CD14-positive monocyte (primary cell): Measurements from ENCODE around the gene RDX. TPM values are rescaled to one million over a fixed set of nuclear protein-coding genes. Genes with fewer than 3 reads are reported as not detected.
A peak's percentile ranks its signal among the peaks of the same experiment; 100 is the strongest.

ENCODE experiments used
- DNase-seq, 3 donors: peaks; one replicate each; pipeline ENCODE4 v3.0.0-alpha.2; 2011 to 2022
- H2AFZ ChIP-seq: 2 replicates; pipeline ENCODE4 v1.6.0; 2012; ENCODE audit warnings: mild to moderate bottlenecking, low read depth, low read length, inconsistent platforms; ENCODE audit not compliant: insufficient read depth, poor library complexity, severe bottlenecking
- H3K27ac ChIP-seq, 2 donors: 1 replicate in 1 of 2; 2 replicates in 1 of 2; pipeline ENCODE4 v1.5.1; 2012 to 2013; ENCODE audit warnings: low read length in 2 of 2, control low read depth in 1 of 2, inconsistent platforms in 1 of 2, low read depth in 1 of 2, mild to moderate bottlenecking in 1 of 2
- H3K27me3 ChIP-seq, 2 donors: one replicate each; pipeline versions ENCODE4 v1.6.0 to v1.6.1; 2011 to 2013; ENCODE audit warnings: low read length in 2 of 2; ENCODE audit not compliant: control insufficient read depth in 2 of 2, insufficient read depth in 2 of 2
- H3K36me3 ChIP-seq, 2 donors: replicated peaks in 1 of 2; 1 replicate in 1 of 2; 2 replicates in 1 of 2; pipeline versions ENCODE4 v1.5.1 to v1.6.1; 2012 to 2013; ENCODE audit warnings: low read length in 2 of 2, control low read depth in 1 of 2, inconsistent platforms in 1 of 2, mild to moderate bottlenecking in 1 of 2; ENCODE audit not compliant: insufficient read depth in 2 of 2, control insufficient read depth in 1 of 2
- H3K4me1 ChIP-seq, 2 donors: 1 replicate in 1 of 2; 2 replicates in 1 of 2; pipeline versions ENCODE4 v1.5.1 to v1.6.1; 2012 to 2013; ENCODE audit warnings: low read length in 2 of 2, control low read depth in 1 of 2, inconsistent platforms in 1 of 2, mild to moderate bottlenecking in 1 of 2, moderate library complexity in 1 of 2; ENCODE audit not compliant: insufficient read depth in 2 of 2, control insufficient read depth in 1 of 2
- H3K4me2 ChIP-seq: replicated peaks from 2 replicates; pipeline ENCODE3; 2012; ENCODE audit warnings: low read length, moderate library complexity, mild to moderate bottlenecking; ENCODE audit not compliant: poor library complexity, severe bottlenecking; ENCODE audit errors: extremely low read depth
- H3K4me3 ChIP-seq, 3 experiments: fragments of 200-600 bp in 1 of 3; sonication (generic) in 1 of 3; replicated peaks in 1 of 3; 1 replicate in 2 of 3; 2 replicates in 1 of 3; pipeline ENCODE4 v1.5.1; 2011 to 2013; ENCODE audit warnings: low read length in 3 of 3, mild to moderate bottlenecking in 3 of 3, control low read depth in 2 of 3, low read depth in 2 of 3, inconsistent platforms in 1 of 3, moderate library complexity in 1 of 3
- H3K79me2 ChIP-seq: 2 replicates; pipeline ENCODE4 v1.6.0; 2012; ENCODE audit warnings: mild to moderate bottlenecking, control low read depth, inconsistent platforms, low read length, moderate library complexity; ENCODE audit not compliant: insufficient read depth
- H3K9ac ChIP-seq: 2 replicates; pipeline ENCODE4 v1.6.0; 2017; ENCODE audit warnings: low read length, mild to moderate bottlenecking; ENCODE audit not compliant: insufficient read depth, poor library complexity, severe bottlenecking
- H3K9me3 ChIP-seq, 2 donors: replicated peaks in 1 of 2; 1 replicate in 1 of 2; 2 replicates in 1 of 2; pipeline versions ENCODE4 v1.5.1 to v1.6.1; 2012 to 2013; ENCODE audit warnings: low read length in 2 of 2, control low read depth in 1 of 2; ENCODE audit not compliant: control insufficient read depth in 1 of 2, insufficient read depth in 1 of 2
- H4K20me1 ChIP-seq: 2 replicates; pipeline ENCODE4 v1.6.0; 2012; ENCODE audit warnings: mild to moderate bottlenecking, low read length, control low read depth, moderate library complexity; ENCODE audit not compliant: insufficient read depth
- H3K27ac Mint-ChIP-seq, 7 donors: one replicate each; pipeline ENCODE4 v1.8.0; 2020; ENCODE audit warnings: mild to moderate bottlenecking in 7 of 7, mixed read lengths in 7 of 7, moderate library complexity in 6 of 7, inconsistent platforms in 2 of 7
- H3K27me3 Mint-ChIP-seq, 3 donors: one replicate each; pipeline ENCODE4 v1.8.0; 2021 to 2022; ENCODE audit warnings: low read depth in 3 of 3, mild to moderate bottlenecking in 3 of 3, mixed read lengths in 3 of 3, moderate library complexity in 3 of 3, inconsistent platforms in 1 of 3
- H3K36me3 Mint-ChIP-seq, 2 donors: one replicate each; pipeline ENCODE4 v1.8.0; 2020; ENCODE audit warnings: mixed read lengths in 2 of 2, inconsistent platforms in 1 of 2, mild to moderate bottlenecking in 1 of 2
- H3K4me1 Mint-ChIP-seq: one replicate; pipeline ENCODE4 v1.8.0; 2020; ENCODE audit warnings: mild to moderate bottlenecking, mixed read lengths
- H3K4me3 Mint-ChIP-seq, 2 donors: one replicate each; pipeline ENCODE4 v1.8.0; 2020; ENCODE audit warnings: mild to moderate bottlenecking in 2 of 2, mixed read lengths in 2 of 2, moderate library complexity in 1 of 2
- H3K9me3 Mint-ChIP-seq, 7 donors: one replicate each; pipeline ENCODE4 v1.8.0; 2020 to 2022; ENCODE audit warnings: mixed read lengths in 7 of 7, mild to moderate bottlenecking in 6 of 7, moderate library complexity in 6 of 7, inconsistent platforms in 2 of 7
- CTCF ChIP-seq: fragments of 200-600 bp; IDR thresholded peaks from one replicate; pipeline ENCODE4 v1.8.0; 2022; ENCODE audit warnings: antibody characterized with exemption, mild to moderate bottlenecking
- WGBS: methylation state at CpG from one replicate; pipeline ENCODE4 v1.1.5; 2013; ENCODE audit warnings: missing lambda C conversion rate; ENCODE audit not compliant: insufficient coverage; 5-methylcytosine and 5-hydroxymethylcytosine counted together
- intact Hi-C, 2 donors: fragments of 100-400 bp; cut with micrococcal nuclease; formaldehyde crosslinking; loops; one replicate each; pipeline versions ENCODE4 v1.15.0 to v1.15.1; 2023
- polyA plus RNA-seq, 3 donors: library from polyadenylated mRNA; depleted of rRNA in 1 of 3; unstranded in 2 of 3; stranded (reverse) in 1 of 3; fragments of 300-500 nt in 2 of 3; fragments of >200 nt in 1 of 3; fragmentation: Illumina TruSeq in 2 of 3; gene quantifications; 1 replicate in 2 of 3; 2 replicates in 1 of 3; pipeline ENCODE4 v1.2.3, GENCODE V29; 2012 to 2021

The RDX gene
- polyA plus RNA-seq, 3 donors, result 11.9 to 22.0 (median 20.9) TPM

GRCh38 chr11:110200241-110200640, 96.2 kb downstream of the RDX start:
- Histone ChIP-seq H2AFZ (no peak overlapping the region), H3K4me2 (no peak overlapping the region), H3K4me1 (no peaks in the 10 kb centered on the region), H3K4me3 (no peak overlapping the region), H3K27me3 (no peaks in the 10 kb centered on the region), H4K20me1 (no peaks in the 10 kb centered on the region), H3K36me3 (no peaks in the 10 kb centered on the region), H3K9me3 (no peaks in the 10 kb centered on the region), H3K9ac (no peak overlapping the region), H3K79me2 (no peaks in the 10 kb centered on the region), H3K27ac (no peak overlapping the region)
- H3K27ac Mint-ChIP-seq, result no peak overlapping the region
- no CpG with 5 or more reads among the region's 6 CpGs for WGBS
- H3K4me3 Mint-ChIP-seq, result no peak overlapping the region
- no peaks in the 10 kb centered on the region for H3K9me3 Mint-ChIP-seq
- no peak for TF ChIP-seq CTCF
- H3K27me3 Mint-ChIP-seq, result peaks cover 0 to 3% (median 0%) of the 10 kb centered on the region in 3 donors
- peaks cover 2% of the 10 kb centered on the region for H3K4me1 Mint-ChIP-seq
- DNase-seq, result no peak
- no peaks in the 10 kb centered on the region for H3K36me3 Mint-ChIP-seq
- intact Hi-C loops, result loop anchor here (2.0 to 10.0 kb wide), 5 partner anchors 177 to 1035 kb away; no protein-coding TSS in a partner anchor

GRCh38 chr11:110199184-110199981, 97.0 kb downstream of the RDX start:
- Histone ChIP-seq H3K27me3 (no peaks in the 10 kb centered on the region), H3K4me2 (no peak overlapping the region)
- no peaks in the 10 kb centered on the region for H3K36me3 Mint-ChIP-seq

More at GRCh38 chr11:110199184-110199981, 97.0 kb downstream of the RDX start:
- Mint-ChIP-seq H3K9me3 (no peaks in the 10 kb centered on the region), H3K27ac (peak overlapping the region in 1 of 7 donors; percentile 52), H3K27me3 (peaks cover 0 to 3% (median 0%) of the 10 kb centered on the region in 3 donors), H3K4me3 (no peak overlapping the region), H3K4me1 (peaks cover 3% of the 10 kb centered on the region)
- no peak overlapping the region for H2AFZ ChIP-seq
- no peak overlapping the region for H3K27ac ChIP-seq
- H4K20me1 ChIP-seq, result no peaks in the 10 kb centered on the region
- no peaks in the 10 kb centered on the region for H3K79me2 ChIP-seq
- no peaks in the 10 kb centered on the region for H3K36me3 ChIP-seq
- intact Hi-C loops, result no loop called here
- no peak overlapping the region for H3K9ac ChIP-seq
- TF ChIP-seq CTCF, result no peak
- no peak for DNase-seq
- no peaks in the 10 kb centered on the region for H3K4me1 ChIP-seq
- WGBS, result no CpG with 5 or more reads among the region's 4 CpGs
- H3K9me3 ChIP-seq, result no peaks in the 10 kb centered on the region
- H3K4me3 ChIP-seq, result no peak overlapping the region
